PC-3 (cell line): Measurements from ENCODE around the gene RAD50.
"Not testable (repeated sequence)": the region's sequence is repeated elsewhere in the genome, so short reads cannot be mapped to it uniquely, and the experiment has no call there.

Experiments
- EZH2 ChIP-seq: fragments of 300-600 bp; sonication (generic); IDR thresholded peaks from one replicate; pipeline ENCODE4 v1.6.1; 2017; ENCODE audit warnings: antibody characterized with exemption, mild to moderate bottlenecking, low read length; ENCODE audit not compliant: unreplicated experiment
- EZH2phosphoT487 ChIP-seq: fragments of 300-600 bp; sonication (generic); IDR thresholded peaks from 2 replicates; pipeline ENCODE4 v1.6.1; 2018; ENCODE audit warnings: mild to moderate bottlenecking, antibody characterized with exemption, low read length, borderline replicate concordance
- TF ChIP-seq, protein P1 (sequence below): fragments of 300-600 bp; sonication (generic); conservative IDR thresholded peaks from 2 replicates; pipeline ENCODE4 v1.5.1; 2017; ENCODE audit warnings: antibody characterized with exemption, low read depth, mild to moderate bottlenecking, low read length

- not testable (repeated sequence) for TF ChIP-seq EZH2, EZH2phosphoT487
- TF ChIP-seq, protein P1, sequence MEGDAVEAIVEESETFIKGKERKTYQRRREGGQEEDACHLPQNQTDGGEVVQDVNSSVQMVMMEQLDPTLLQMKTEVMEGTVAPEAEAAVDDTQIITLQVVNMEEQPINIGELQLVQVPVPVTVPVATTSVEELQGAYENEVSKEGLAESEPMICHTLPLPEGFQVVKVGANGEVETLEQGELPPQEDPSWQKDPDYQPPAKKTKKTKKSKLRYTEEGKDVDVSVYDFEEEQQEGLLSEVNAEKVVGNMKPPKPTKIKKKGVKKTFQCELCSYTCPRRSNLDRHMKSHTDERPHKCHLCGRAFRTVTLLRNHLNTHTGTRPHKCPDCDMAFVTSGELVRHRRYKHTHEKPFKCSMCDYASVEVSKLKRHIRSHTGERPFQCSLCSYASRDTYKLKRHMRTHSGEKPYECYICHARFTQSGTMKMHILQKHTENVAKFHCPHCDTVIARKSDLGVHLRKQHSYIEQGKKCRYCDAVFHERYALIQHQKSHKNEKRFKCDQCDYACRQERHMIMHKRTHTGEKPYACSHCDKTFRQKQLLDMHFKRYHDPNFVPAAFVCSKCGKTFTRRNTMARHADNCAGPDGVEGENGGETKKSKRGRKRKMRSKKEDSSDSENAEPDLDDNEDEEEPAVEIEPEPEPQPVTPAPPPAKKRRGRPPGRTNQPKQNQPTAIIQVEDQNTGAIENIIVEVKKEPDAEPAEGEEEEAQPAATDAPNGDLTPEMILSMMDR = not testable (repeated sequence)
Observed at GRCh38 chr5:132584560-132584959, 27.8 kb downstream of the RAD50 start.
